GM12878 (cell line): ENCODE results near the gene SEPHS2.

Source experiments
- ATF3 ChIP-seq: IDR thresholded peaks from 2 replicates; pipeline ENCODE4 v1.6.1; 2011; ENCODE audit warnings: low read depth, mild to moderate bottlenecking, low read length, moderate library complexity, borderline replicate concordance; ENCODE audit errors: extremely low read depth
- CBX5 ChIP-seq: sonication (generic); IDR thresholded peaks from 2 replicates; pipeline ENCODE4 v1.6.1; 2016; ENCODE audit warnings: low read depth, moderate library complexity, mild to moderate bottlenecking, inconsistent platforms
- EP300 ChIP-seq, 2 experiments: fragments of 150-350 bp in 1 of 2; IDR thresholded peaks; 2 replicates each; pipeline ENCODE4 v1.6.1; 2011 to 2012; ENCODE audit warnings: low read depth in 2 of 2, low read length in 2 of 2, borderline replicate concordance in 1 of 2, improper control_type of control experiment in 1 of 2, inconsistent platforms in 1 of 2; ENCODE audit not compliant: control insufficient read depth in 1 of 2
- NBN ChIP-seq: fragments of 450-650 bp; IDR thresholded peaks from 2 replicates; pipeline ENCODE4 v1.6.1; 2016
- NRF1 ChIP-seq: conservative IDR thresholded peaks from 2 replicates; pipeline ENCODE4 v1.6.1; 2011; ENCODE audit warnings: mild to moderate bottlenecking, low read depth, low read length, improper control_type of control experiment
- PKNOX1 ChIP-seq: fragments of 450-650 bp; IDR thresholded peaks from 2 replicates; pipeline ENCODE4 v1.6.1; 2016; ENCODE audit warnings: mild to moderate bottlenecking
- POLR2A ChIP-seq: IDR thresholded peaks from 2 replicates; pipeline ENCODE4 v1.6.1; 2011; ENCODE audit warnings: low read depth, mild to moderate bottlenecking, low read length
- RAD21 ChIP-seq: IDR thresholded peaks from 2 replicates; pipeline ENCODE4 v1.6.1; 2011; ENCODE audit warnings: mild to moderate bottlenecking, low read depth, low read length, moderate library complexity; ENCODE audit not compliant: insufficient read depth
- SUPT20H ChIP-seq: IDR thresholded peaks from 2 replicates; pipeline ENCODE4 v1.6.1; 2011; ENCODE audit warnings: low read depth, mild to moderate bottlenecking, low read length, moderate library complexity, borderline replicate concordance; ENCODE audit not compliant: control insufficient read depth
- YY1 ChIP-seq: IDR thresholded peaks from 2 replicates; pipeline ENCODE4 v1.6.1; 2011; ENCODE audit warnings: low read depth, mild to moderate bottlenecking, low read length
- ZNF384 ChIP-seq: IDR thresholded peaks from 2 replicates; pipeline ENCODE4 v1.6.1; 2012; ENCODE audit warnings: low read depth, mild to moderate bottlenecking, low read length, improper control_type of control experiment, borderline replicate concordance
- TF ChIP-seq, protein P1 (sequence below), 3 experiments: IDR thresholded peaks in 2 of 3; conservative IDR thresholded peaks in 1 of 3; 2 replicates each; pipeline ENCODE4 v1.5.1; 2011; ENCODE audit warnings: low read depth in 3 of 3, low read length in 3 of 3, mild to moderate bottlenecking in 3 of 3, control low read depth in 2 of 3, moderate library complexity in 2 of 3, inconsistent platforms in 1 of 3, mixed read lengths in 1 of 3; ENCODE audit not compliant: control insufficient read depth in 2 of 3, insufficient read depth in 1 of 3; ENCODE audit errors: extremely low read depth in 1 of 3

GRCh38 chr16:30434852-30435251, 10.8 kb downstream of the SEPHS2 start:
- TF ChIP-seq RAD21 (no peak), POLR2A (no peak), YY1 (no peak), ATF3 (no peak), ZNF384 (no peak), CBX5 (no peak), EP300 (IDR thresholded peaks at IDR 0.05; ENCODE audit: borderline replicate concordance in 1 of 2, control insufficient read depth in 1 of 2, low read depth in 2 of 2, low read length in 2 of 2) (no peak), NBN (no peak), PKNOX1 (no peak), NRF1 (no peak), SUPT20H (no peak)
- TF ChIP-seq, protein P1, sequence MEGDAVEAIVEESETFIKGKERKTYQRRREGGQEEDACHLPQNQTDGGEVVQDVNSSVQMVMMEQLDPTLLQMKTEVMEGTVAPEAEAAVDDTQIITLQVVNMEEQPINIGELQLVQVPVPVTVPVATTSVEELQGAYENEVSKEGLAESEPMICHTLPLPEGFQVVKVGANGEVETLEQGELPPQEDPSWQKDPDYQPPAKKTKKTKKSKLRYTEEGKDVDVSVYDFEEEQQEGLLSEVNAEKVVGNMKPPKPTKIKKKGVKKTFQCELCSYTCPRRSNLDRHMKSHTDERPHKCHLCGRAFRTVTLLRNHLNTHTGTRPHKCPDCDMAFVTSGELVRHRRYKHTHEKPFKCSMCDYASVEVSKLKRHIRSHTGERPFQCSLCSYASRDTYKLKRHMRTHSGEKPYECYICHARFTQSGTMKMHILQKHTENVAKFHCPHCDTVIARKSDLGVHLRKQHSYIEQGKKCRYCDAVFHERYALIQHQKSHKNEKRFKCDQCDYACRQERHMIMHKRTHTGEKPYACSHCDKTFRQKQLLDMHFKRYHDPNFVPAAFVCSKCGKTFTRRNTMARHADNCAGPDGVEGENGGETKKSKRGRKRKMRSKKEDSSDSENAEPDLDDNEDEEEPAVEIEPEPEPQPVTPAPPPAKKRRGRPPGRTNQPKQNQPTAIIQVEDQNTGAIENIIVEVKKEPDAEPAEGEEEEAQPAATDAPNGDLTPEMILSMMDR (IDR thresholded peaks at IDR 0.05 in 2 of 3, conservative IDR thresholded peaks at IDR 0.05 in 1 of 3; ENCODE audit: control insufficient read depth in 2 of 3, extremely low read depth in 1 of 3, insufficient read depth in 1 of 3, low read depth in 3 of 3, low read length in 3 of 3) = no peak
